GM21619 (cell line): ENCODE data around the gene C4A.
"Not testable (repeated sequence)": the region's sequence is repeated elsewhere in the genome, so short reads cannot be mapped to it uniquely, and the experiment has no call there.

Source experiments
- ATAC-seq: cut with Tn5 transposase; IDR thresholded peaks from one replicate; pipeline ENCODE4 v1.9.1; 2021; ENCODE audit not compliant: unreplicated experiment

C4A gene

DNA sequence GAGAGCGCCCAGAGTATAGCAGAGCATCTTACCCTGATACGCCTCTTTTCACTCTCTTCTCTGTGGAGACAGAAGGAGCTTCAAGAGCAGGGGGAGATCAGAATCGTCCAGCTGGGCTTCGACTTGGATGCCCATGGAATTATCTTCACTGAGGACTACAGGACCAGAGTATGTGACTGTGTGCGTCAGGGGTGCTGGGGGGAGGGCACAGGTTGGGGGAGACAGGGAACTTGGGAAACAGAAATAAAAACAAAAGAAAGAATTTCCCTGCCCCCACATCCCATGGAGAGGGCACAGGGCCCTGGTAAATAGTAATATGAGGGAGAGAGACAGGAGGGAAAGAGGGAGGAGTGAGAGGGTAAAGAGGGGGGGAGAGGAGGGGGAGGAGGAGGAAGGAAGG is 3.0 kb upstream of the C4A start:
- no peak for ATAC-seq

DNA sequence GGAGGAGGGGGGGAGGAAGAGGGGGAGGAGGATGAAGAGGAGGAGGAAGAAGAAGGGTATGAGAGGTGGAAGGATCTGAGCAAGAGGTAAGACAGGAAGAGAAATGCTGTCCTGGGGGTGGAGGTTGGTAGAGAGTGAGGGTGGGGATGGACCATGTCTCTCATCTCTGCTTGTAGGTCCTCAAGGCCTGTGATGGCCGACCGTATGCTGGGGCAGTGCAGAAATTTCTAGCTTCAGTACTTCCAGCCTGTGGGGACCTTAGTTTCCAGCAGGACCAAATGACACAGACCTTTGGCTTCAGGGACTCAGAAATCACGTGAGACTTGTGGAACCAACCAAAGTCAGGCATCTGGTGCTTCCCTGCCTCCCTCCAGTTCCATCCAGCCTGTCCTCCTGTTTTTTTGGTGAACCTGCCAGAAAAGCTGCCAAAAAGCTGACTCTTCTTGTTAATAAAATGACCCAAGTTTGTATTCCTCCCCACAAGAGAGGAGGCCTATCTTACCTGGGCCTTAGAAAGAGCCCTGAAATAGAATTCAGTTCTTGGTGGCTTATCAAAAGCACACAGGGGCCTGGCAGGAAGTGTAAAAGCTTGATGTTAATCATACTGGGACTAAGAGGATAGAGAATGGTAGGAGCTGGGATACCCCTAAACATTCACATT is 2.5 kb upstream of the C4A start:
- ATAC-seq: no peak

DNA sequence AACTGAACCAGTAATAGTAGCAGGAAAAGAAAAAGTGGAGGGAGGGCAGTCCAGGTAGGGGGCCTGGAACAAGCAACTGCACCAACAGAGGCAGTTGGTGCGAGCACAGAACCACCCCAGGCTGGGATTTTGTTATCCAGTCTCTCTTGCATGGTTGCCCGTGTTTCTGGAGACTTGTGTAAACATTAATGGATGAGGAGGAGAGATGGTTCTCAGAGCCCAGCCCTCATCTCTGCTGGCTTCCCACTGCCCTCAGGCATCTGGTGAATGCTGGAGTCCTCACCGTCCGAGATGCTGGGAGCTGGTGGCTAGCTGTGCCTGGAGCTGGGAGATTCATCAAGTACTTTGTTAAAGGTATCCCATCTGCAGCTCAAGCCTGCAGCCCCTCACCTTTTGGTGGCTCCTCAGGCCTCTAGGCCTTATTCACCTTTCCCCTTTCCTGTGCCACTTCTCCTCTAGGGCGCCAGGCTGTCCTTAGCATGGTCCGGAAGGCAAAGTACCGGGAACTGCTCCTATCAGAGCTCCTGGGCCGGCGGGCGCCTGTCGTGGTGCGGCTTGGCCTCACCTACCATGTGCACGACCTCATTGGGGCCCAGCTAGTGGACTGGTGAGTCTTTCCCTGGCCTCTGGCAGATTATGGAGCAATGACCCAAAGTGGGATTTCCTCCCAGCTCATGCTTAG is 1.5 kb upstream of the C4A start:
- not testable (repeated sequence) for ATAC-seq

DNA sequence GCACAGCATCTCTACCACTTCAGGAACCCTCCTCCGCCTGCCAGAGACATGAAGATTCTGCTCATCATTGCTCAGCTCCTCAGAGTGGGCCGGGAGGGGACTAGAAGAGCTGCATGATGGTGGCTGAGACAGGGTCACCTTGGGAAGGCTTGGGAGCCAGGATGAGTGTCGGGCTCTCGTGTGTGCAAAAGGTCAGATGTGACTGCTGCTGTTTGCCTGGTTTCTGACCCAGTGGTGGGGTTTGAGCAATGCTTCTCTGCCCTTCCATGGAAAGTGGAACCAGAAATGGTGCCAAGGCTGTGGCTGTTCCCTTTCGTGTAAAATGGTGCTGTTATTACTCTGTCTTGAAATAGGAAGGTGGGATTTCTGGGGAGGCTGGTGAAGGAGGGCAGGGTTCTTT is 859 bp upstream of the C4A start:
- ATAC-seq: not testable (repeated sequence)

DNA sequence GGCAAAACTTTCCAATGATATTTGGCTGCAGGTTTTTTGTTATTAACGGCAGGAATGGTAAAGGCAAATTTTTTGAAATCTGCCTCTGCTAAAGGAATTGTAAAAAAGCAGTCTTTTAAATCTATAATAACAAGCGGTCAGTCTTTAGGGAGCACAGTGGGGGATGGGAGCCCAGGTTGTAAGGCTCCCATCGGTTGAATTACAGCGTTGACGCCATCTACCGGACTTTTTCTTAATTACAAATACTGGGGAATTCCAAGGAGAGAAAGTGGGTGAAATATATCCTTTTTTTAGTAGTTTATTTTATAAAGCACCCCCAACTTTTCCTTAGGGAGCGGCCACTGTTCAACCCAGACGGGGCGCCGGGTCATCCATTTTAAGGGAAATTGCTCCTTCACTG is 7.5 kb downstream of the C4A start:
- ATAC-seq: not testable (repeated sequence)

DNA sequence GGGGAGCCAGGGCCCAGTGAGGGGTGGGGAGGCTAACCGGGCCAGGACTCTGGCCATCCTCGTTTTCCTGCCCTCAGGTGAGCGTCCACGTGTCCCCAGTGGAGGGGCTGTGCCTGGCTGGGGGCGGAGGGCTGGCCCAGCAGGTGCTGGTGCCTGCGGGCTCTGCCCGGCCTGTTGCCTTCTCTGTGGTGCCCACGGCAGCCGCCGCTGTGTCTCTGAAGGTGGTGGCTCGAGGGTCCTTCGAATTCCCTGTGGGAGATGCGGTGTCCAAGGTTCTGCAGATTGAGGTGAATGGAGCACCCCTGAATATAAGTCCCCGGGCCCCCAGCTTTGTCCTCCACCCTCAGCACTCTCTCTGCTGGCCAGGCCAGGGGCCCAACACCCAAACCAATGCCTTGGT is 12.6 kb downstream of the C4A start:
- not testable (repeated sequence) for ATAC-seq

DNA sequence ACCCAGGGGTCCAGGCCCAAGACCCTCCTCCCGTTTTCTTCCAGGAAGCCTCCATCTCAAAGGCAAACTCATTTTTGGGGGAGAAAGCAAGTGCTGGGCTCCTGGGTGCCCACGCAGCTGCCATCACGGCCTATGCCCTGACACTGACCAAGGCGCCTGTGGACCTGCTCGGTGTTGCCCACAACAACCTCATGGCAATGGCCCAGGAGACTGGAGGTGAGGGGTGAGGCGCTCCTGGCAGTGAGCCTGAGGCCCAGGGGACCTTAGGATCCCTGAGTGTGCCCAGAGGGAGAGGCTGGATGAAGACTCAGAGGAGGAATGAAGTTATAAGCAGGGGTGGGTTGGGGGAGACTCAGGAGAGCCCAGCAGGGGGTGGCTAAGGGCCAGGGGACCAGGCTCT is 14.5 kb downstream of the C4A start:
- not testable (repeated sequence) for ATAC-seq

DNA sequence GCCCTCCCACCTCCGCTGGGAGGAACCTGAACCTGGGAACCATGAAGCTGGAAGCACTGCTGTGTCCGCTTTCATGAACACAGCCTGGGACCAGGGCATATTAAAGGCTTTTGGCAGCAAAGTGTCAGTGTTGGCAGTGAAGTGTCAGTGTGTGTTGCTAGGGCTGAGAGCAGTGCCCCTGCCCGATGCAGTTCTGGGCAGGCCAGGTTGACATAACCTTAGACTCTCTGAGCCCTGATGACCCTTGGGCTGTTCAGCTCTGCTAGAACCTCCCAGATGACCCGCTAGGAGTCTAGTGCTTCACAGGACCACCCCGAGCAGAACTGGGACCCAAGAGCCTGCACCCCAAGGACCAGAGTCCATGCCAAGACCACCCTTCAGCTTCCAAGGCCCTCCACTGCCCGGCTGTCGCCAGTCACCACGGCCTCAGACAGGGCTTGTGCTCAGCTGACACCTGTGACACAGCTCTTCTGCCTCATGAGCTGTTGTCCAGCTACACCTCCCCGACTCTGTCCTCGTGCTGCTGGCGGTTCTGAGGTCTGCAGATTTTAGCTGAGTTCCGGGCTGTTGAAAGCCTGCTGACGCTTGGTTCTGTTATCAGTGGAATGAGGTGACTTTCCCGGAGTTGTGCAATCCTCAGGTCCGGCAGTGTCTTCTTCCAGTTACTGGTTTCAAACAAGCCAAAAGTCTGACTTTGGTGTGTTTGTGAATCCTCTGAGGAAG is 20.9 kb downstream of the C4A start:
- ATAC-seq: not testable (repeated sequence)

DNA sequence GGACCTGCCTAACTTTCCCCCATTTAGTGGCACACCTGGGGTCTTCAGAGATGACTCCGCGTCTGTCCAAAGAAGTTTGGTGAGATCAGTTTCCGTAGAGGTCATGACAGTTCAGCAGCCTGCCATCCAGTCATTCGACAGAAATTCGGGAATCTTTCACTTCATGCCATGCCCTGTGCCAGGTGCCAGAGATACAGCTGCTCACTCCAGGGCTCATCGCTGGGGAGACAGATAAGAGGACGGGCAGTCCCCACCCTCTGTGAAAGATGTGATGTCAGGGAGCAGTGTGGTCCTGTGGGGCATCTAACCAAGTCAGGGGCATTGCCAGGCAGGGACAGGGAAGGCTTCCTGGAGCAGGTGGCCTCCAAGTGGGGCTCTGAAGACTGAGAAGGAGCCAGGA is 21.4 kb downstream of the C4A start:
- not testable (repeated sequence) for ATAC-seq

DNA sequence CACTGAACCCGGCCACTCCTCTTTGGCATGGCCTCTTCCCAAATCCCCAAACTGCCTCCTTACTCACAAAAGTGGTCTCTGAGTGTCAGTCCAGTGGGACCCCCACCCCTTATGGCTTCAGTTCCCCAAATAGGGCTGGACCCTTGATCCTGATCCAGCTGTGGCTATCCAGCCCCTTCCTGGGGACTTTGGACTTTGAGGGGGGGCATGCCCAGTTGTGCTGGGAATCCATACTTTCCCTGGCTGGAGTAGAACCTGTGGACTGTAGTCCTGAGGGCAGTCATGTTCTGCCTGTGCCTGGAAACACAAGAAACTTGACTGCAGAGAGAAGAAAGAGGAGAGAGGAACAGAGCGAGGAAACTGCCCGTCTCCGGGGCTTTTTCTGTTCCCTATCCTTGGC is 22.5 kb downstream of the C4A start:
- not testable (repeated sequence) for ATAC-seq

DNA sequence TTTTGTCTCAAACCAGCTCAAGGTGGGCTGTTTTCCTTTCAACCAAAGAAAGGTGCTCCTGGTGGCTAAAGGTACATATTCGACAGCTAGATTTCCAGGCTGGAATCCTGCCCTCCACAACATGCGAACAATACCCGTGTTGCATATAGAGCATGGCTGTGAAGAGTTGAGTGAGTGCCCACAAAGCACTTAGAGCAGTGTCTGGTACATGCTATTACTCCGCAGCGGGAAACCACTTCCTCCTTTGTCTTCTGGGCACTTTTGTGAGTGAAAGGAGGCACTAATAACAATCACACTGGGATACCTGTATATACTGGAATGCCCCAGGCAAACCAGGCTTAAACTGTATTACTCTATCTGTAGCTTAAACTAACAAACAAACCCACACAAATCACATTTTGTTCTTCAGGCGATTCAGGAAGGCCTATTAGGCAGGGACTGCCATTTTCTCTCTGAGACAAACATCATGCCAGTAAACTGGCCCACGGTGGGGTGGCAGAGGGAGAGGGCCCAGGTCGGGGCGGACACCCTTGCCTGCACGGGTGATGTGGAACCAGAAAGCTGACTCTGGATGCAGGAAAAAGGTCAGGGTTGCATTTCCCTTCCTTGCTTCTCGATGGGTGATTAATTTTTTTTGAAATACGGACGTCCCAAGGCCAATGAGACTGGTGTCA is 23.1 kb downstream of the C4A start:
- ATAC-seq: not testable (repeated sequence)

DNA sequence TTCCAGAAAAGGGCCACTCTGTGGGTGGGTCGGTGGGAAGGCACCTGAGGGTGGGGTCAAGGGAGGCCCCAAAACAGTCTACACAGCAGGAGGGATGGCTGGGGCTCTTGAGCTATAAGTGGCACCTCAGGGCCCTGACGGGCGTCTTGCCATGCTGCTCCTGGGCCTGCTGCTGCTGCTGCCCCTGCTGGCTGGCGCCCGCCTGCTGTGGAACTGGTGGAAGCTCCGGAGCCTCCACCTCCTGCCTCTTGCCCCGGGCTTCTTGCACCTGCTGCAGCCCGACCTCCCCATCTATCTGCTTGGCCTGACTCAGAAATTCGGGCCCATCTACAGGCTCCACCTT is 23.7 kb downstream of the C4A start:
- ATAC-seq: not testable (repeated sequence)

DNA sequence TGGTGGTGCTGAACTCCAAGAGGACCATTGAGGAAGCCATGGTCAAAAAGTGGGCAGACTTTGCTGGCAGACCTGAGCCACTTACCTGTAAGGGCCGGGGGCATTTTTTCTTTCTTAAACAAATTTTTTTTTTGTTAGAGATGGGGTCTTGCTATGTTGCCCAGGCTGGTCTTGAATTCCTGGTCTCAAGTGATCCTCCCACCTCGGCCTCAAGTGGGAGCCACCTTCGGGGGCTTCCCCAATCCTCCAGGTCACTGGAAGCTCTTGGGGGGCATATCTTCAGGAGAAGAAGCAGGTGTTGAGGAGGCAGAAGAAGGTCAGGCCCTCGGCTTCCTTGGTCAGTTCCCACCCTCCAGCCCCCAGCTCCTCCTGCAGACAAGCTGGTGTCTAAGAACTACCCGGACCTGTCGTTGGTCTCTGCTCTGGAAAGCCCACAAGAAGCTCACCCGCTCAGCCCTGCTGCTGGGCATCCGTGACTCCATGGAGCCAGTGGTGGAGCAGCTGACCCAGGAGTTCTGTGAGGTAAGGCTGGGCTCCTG is 24.2 kb downstream of the C4A start:
- ATAC-seq: not testable (repeated sequence)

DNA sequence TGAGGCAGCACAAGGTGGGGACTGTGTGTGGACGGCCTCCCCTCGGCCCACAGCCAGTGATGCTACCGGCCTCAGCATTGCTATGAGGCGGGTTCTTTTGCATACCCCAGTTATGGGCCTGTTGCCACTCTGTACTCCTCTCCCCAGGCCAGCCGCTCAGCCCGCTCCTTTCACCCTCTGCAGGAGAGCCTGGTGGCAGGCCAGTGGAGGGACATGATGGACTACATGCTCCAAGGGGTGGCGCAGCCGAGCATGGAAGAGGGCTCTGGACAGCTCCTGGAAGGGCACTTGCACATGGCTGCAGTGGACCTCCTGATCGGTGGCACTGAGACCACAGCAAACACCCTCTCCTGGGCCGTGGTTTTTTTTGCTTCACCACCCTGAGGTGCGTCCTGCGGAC is 25.2 kb downstream of the C4A start:
- ATAC-seq: not testable (repeated sequence)

DNA sequence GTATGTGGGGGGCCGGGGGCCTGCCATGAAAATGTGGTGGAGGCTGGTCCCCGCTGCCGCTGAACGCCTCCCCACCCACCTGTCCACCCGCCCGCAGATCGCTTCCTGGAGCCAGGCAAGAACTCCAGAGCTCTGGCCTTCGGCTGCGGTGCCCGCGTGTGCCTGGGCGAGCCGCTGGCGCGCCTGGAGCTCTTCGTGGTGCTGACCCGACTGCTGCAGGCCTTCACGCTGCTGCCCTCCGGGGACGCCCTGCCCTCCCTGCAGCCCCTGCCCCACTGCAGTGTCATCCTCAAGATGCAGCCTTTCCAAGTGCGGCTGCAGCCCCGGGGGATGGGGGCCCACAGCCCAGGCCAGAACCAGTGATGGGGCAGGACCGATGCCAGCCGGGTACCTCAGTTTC is 26.2 kb downstream of the C4A start:
- ATAC-seq: not testable (repeated sequence)

DNA sequence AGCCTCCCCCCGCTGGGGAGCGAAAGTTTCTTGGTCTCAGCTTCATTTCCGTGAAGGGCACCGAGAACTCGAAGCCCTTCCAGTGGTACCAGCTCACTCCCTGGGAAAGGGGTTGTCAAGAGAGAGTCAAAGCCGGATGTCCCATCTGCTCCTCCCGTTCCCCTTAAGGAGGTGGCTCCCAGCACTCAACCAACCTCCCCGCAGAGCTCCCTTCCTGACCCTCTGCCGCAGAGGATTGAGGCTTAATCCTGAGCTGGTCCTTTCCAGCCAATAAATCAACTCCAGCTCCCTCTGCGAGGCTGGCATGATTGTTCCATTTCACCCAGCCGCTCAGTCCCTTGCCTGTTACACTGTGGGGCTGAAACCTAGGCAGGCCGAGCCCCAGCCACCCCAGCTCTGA is 26.8 kb downstream of the C4A start:
- not testable (repeated sequence) for ATAC-seq

DNA sequence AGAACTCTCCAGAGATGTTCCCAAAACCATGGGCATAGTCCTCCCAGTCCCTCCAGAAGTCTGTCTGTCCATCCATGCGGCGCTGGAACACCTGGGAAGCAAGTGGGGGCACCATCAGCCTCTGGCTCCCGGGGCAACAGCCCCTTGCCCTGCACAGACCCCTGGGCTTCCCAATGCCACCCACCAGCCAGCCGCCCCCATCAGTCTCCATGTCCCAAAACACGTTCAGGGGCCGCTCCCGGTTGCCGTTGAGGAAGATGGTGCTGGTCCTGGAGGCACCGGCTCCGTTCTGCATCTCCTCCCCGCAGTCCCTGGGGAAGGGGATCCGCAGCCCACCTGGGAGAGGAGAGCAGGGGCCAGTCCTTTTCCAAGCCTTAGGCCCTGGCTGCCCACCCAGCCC is 27.7 kb downstream of the C4A start:
- ATAC-seq: not testable (repeated sequence)

DNA sequence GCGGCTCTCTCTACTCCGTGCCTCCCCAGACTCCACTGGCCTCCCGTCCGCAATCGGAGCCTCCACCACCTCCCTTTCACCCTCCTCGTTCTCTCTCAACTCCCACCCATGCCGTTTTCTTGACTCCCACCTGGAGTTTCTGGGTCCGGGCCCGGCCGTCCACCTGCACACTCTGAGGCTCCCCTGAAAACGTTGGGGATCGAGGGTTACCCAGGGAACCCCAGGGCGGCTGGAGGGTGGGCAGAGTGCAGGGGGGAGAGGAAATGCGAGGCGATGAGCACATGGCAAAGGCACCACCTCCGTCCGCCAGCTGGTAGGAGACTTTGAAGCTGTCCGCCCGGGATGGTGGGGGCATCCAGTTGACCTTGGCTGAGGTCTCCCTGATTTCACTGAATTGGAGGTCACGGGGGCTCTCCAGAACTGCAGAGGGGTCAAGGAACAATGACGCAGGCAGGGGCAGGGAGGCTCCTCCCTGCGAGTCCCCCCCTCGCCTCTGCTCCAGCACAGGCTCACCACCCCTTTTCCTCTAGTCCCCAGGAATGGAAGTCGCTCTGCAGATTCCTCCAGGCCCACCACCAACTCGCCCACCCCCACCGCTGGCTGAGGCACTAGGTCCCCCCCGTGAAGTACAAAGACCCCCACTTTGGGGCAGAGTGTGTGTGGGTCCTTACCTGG is 29.1 kb downstream of the C4A start:
- ATAC-seq: not testable (repeated sequence)

DNA sequence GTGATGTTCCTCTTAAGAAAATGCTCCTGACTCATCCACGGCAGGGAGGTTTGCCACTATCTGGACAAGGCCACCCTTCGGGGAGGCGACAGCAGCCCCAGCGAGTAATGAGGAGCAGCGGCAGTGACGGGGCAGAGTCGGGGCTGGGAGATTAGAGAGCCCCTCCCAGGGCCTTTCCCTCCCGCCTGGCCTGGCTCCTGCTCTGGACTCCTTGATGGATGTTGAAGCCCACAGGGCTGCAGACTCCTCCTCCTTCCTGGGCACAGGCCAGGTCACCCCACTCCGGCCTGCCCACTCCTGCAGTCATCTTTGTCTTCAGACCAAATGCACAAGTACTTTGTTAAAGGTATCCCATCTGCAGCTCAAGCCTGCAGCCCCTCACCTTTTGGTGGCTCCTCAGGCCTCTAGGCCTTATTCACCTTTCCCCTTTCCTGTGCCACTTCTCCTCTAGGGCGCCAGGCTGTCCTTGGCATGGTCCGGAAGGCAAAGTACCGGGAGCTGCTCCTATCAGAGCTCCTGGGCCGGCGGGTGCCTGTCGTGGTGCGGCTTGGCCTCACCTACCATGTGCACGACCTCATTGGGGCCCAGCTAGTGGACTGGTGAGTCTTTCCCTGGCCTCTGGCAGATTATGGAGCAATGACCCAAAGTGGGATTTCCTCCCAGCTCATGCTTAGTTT is 31.2 kb downstream of the C4A start:
- not testable (repeated sequence) for ATAC-seq

DNA sequence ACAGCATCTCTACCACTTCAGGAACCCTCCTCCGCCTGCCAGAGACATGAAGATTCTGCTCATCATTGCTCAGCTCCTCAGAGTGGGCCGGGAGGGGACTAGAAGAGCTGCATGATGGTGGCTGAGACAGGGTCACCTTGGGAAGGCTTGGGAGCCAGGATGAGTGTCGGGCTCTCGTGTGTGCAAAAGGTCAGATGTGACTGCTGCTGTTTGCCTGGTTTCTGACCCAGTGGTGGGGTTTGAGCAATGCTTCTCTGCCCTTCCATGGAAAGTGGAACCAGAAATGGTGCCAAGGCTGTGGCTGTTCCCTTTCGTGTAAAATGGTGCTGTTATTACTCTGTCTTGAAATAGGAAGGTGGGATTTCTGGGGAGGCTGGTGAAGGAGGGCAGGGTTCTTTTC is 31.9 kb downstream of the C4A start:
- ATAC-seq: not testable (repeated sequence)
